Caco-2 (cell line): ENCODE results near the gene RPL22. TPM values are rescaled to one million over a fixed set of nuclear protein-coding genes. Genes with fewer than 3 reads are reported as not detected.

Source experiments
- BruUV-seq: library from RNA; stranded (reverse); fragments of 400-500 nt; replicated peaks from 2 replicates; lab custom pipeline; 2021; lab: Mats Ljungman, UMichigan
- CTCF ChIA-PET: fragments of 300-600 bp; sonication (Branson Sonifier 250); formaldehyde crosslinking; loops from one replicate; lab custom pipeline; 2022; ENCODE audit warnings: antibody characterized with exemption; lab: Charles Lee
- POLR2A ChIA-PET: fragments of 300-600 bp; sonication (Branson Sonifier 250); formaldehyde crosslinking; loops from one replicate; lab custom pipeline; 2022; ENCODE audit warnings: antibody characterized with exemption; lab: Charles Lee
- DNase-seq, 2 experiments: peaks; one replicate each; pipeline versions ENCODE4 v3.0.0 to v3.0.0-alpha.2; 2020 to 2022
- H3K27me3 ChIP-seq: replicated peaks from 2 replicates; pipeline ENCODE4 v1.6.0; 2011; ENCODE audit warnings: low read length; ENCODE audit not compliant: control insufficient read depth, insufficient read depth
- H3K36me3 ChIP-seq: 2 replicates; pipeline ENCODE4 v1.5.1; 2011; ENCODE audit warnings: low read length; ENCODE audit not compliant: control insufficient read depth, insufficient read depth
- H3K4me1 ChIP-seq: fragments of 250-450 bp; sonication (Bioruptor Pico); 2 replicates; pipeline ENCODE4 v1.5.1; 2020; ENCODE audit warnings: mild to moderate bottlenecking
- H3K4me3 ChIP-seq: 2 replicates; pipeline ENCODE4 v1.5.1; 2011; ENCODE audit warnings: low read depth, mild to moderate bottlenecking, control low read depth, low read length
- H3K9me3 ChIP-seq: fragments of 250-450 bp; sonication (Bioruptor Pico); 2 replicates; pipeline ENCODE4 v1.5.1; 2020; ENCODE audit warnings: mild to moderate bottlenecking, moderate library complexity
- H3K27ac Mint-ChIP-seq: one replicate; pipeline ENCODE4 v1.8.0; 2022; ENCODE audit warnings: mixed read lengths; ENCODE audit not compliant: unreplicated experiment
- H3K27me3 Mint-ChIP-seq: one replicate; pipeline ENCODE4 v1.8.0; 2022; ENCODE audit warnings: mixed read lengths; ENCODE audit not compliant: insufficient read depth, unreplicated experiment
- H3K36me3 Mint-ChIP-seq: one replicate; pipeline ENCODE4 v1.8.0; 2022; ENCODE audit warnings: mild to moderate bottlenecking, mixed read lengths; ENCODE audit not compliant: insufficient read depth, unreplicated experiment
- H3K4me1 Mint-ChIP-seq: one replicate; pipeline ENCODE4 v1.8.0; 2022; ENCODE audit warnings: low read depth, mixed read lengths; ENCODE audit not compliant: unreplicated experiment
- H3K4me3 Mint-ChIP-seq: one replicate; pipeline ENCODE4 v1.8.0; 2022; ENCODE audit warnings: mild to moderate bottlenecking, moderate library complexity, mixed read lengths; ENCODE audit not compliant: unreplicated experiment
- H3K9me3 Mint-ChIP-seq: one replicate; pipeline ENCODE4 v1.8.0; 2022; ENCODE audit warnings: mixed read lengths; ENCODE audit not compliant: unreplicated experiment
- CTCF ChIP-seq, 2 experiments: fragments of 200-600 bp in 1 of 2; IDR thresholded peaks; 1 replicate in 1 of 2; 2 replicates in 1 of 2; pipeline versions ENCODE4 v1.5.1 to v1.8.0; 2011 to 2022; ENCODE audit warnings: antibody characterized with exemption in 1 of 2, control low read depth in 1 of 2, inconsistent platforms in 1 of 2, low read depth in 1 of 2, low read length in 1 of 2, mild to moderate bottlenecking in 1 of 2, moderate library complexity in 1 of 2; ENCODE audit not compliant: insufficient read depth in 1 of 2, severe bottlenecking in 1 of 2, unreplicated experiment in 1 of 2
- intact Hi-C: fragments of 100-400 bp; cut with micrococcal nuclease; formaldehyde crosslinking; loops from one replicate; pipeline ENCODE4 v1.10.0; 2022; ENCODE audit not compliant: unreplicated experiment
- total RNA-seq: library from RNA; stranded (reverse); gene quantifications from 2 replicates; pipeline ENCODE4 v1.2.3, GENCODE V29; 2022

The RPL22 gene
- total RNA-seq, 1 experiment from 2014 or later = 406 TPM

GRCh38 chr1:6157528-6158174 lies 41.7 kb downstream of the RPL22 start:
- Mint-ChIP-seq H3K9me3 (no peaks in the 10 kb centered on the region), H3K4me3 (peak overlapping the region; percentile 56), H3K4me1 (peaks cover 14% of the 10 kb centered on the region), H3K27ac (peak overlapping the region; percentile 85), H3K36me3 (peaks cover 6% of the 10 kb centered on the region), H3K27me3 (no peaks in the 10 kb centered on the region)
- DNase-seq = peak; percentile 65 to 68
- CTCF ChIA-PET = interaction anchor here (0.6 to 1.4 kb wide), 3 partner anchors 37 to 87 kb away, joined by 3 to 4 read pairs (median 4); no protein-coding TSS in a partner anchor
- H3K27me3 ChIP-seq = no peaks in the 10 kb centered on the region
- H3K36me3 ChIP-seq = no peaks in the 10 kb centered on the region
- H3K9me3 ChIP-seq = no peaks in the 10 kb centered on the region
- BruUV-seq = no TSS peak
- TF ChIP-seq CTCF (IDR thresholded peaks at IDR 0.05; ENCODE audit: insufficient read depth in 1 of 2, low read depth in 1 of 2, low read length in 1 of 2, severe bottlenecking in 1 of 2, unreplicated experiment in 1 of 2) = no peak
- peaks cover 19% of the 10 kb centered on the region for H3K4me1 ChIP-seq
- H3K4me3 ChIP-seq = no peak overlapping the region
- POLR2A ChIA-PET = no interaction called here
- intact Hi-C loops = no loop called here

GRCh38 chr1:6157132-6157527 lies 42.3 kb downstream of the RPL22 start:
- DNase-seq = no peak
- Histone ChIP-seq H3K27me3 (no peaks in the 10 kb centered on the region), H3K9me3 (no peaks in the 10 kb centered on the region), H3K4me1 (peaks cover 19% of the 10 kb centered on the region), H3K36me3 (no peaks in the 10 kb centered on the region), H3K4me3 (no peak overlapping the region)
- peak overlapping the region; percentile 56 for H3K4me3 Mint-ChIP-seq
- peaks cover 14% of the 10 kb centered on the region for H3K4me1 Mint-ChIP-seq
- TF ChIP-seq CTCF (IDR thresholded peaks at IDR 0.05; ENCODE audit: insufficient read depth in 1 of 2, low read depth in 1 of 2, low read length in 1 of 2, severe bottlenecking in 1 of 2, unreplicated experiment in 1 of 2) = no peak
- CTCF ChIA-PET = interaction anchor here (0.7 to 1.4 kb wide), 2 partner anchors 43 to 88 kb away, joined by 3 to 4 read pairs; no protein-coding TSS in a partner anchor
- peak overlapping the region; percentile 85 for H3K27ac Mint-ChIP-seq
- peaks cover 6% of the 10 kb centered on the region for H3K36me3 Mint-ChIP-seq
- no peaks in the 10 kb centered on the region for H3K9me3 Mint-ChIP-seq
- no TSS peak for BruUV-seq
- intact Hi-C loops = no loop called here
- H3K27me3 Mint-ChIP-seq = no peaks in the 10 kb centered on the region
- POLR2A ChIA-PET = no interaction called here

- ChIA-PET POLR2A (no interaction called here), CTCF (no interaction called here)
- Mint-ChIP-seq H3K4me1 (peaks cover 14% of the 10 kb centered on the region), H3K4me3 (no peak overlapping the region), H3K27ac (no peak overlapping the region), H3K9me3 (no peaks in the 10 kb centered on the region), H3K27me3 (no peaks in the 10 kb centered on the region), H3K36me3 (peaks cover 6% of the 10 kb centered on the region)
- intact Hi-C loops = no loop called here
- DNase-seq = no peak
- Histone ChIP-seq H3K4me3 (no peak overlapping the region), H3K27me3 (no peaks in the 10 kb centered on the region), H3K9me3 (no peaks in the 10 kb centered on the region), H3K4me1 (peaks cover 19% of the 10 kb centered on the region), H3K36me3 (no peaks in the 10 kb centered on the region)
- BruUV-seq = no TSS peak
- no peak for TF ChIP-seq CTCF (IDR thresholded peaks at IDR 0.05; ENCODE audit: insufficient read depth in 1 of 2, low read depth in 1 of 2, low read length in 1 of 2, severe bottlenecking in 1 of 2, unreplicated experiment in 1 of 2)
Observed at GRCh38 chr1:6154525-6155319, 44.7 kb downstream of the RPL22 start.
